Measurements from ENCODE around the gene TMEM255B.

Gene TMEM255B

GRCh38 chr13:113766035-113766800 lies 7.2 kb downstream of the TMEM255B start:
- no peak for DNase-seq (ENCODE audit: low read depth in 1 of 2, low spot score in 1 of 2)

DNA sequence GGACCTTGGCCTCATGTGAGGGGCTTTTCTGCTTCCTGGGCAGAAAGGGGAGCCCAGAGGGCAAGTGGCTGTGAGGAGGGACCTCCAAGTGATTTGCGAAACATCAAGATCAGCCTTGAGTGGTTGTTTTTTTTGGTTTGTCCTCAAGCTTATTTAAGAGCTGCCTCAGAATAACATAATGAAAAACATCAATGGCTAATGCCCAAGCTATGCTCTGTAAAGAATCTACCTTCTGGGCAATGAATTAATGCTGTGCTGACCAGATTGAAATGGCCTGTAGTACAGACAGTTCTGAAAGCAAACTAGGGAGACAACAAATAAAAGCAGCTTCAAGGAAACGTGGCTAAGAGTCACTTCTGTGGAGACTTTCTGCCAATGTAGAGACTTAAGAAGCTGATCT lies 8.3 kb downstream of the TMEM255B start:
- DNase-seq (ENCODE audit: low read depth in 1 of 2, low spot score in 1 of 2) = no peak

- DNase-seq (ENCODE audit: low read depth in 1 of 2, low spot score in 1 of 2) = no peak
Observed at GRCh38 chr13:113768018-113768905, 9.2 kb downstream of the TMEM255B start.

DNA sequence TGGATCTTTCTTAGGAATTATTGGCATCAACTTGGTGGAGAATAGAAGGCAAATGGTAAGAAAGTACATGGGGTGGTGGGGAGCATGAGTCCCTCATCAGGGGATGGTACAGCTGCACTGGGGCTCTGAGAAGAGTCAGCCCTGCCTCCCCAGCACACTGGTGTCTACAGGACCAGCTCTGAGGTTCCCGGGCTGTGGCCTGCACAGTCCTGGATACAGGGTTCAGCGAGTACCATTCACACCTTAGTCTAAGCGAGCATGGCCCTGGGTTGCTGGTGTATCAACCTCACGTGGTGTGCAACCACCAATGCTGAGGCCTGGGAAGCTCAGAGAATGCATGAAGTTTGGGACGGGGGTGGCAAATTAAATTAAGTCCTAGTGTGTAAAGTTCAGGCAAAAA lies 10.1 kb downstream of the TMEM255B start:
- no peak for DNase-seq (ENCODE audit: low read depth in 1 of 2, low spot score in 1 of 2)

GRCh38 chr13:113769881-113770280 lies 10.9 kb downstream of the TMEM255B start:
- DNase-seq (ENCODE audit: low read depth in 1 of 2, low spot score in 1 of 2) = no peak

DNA sequence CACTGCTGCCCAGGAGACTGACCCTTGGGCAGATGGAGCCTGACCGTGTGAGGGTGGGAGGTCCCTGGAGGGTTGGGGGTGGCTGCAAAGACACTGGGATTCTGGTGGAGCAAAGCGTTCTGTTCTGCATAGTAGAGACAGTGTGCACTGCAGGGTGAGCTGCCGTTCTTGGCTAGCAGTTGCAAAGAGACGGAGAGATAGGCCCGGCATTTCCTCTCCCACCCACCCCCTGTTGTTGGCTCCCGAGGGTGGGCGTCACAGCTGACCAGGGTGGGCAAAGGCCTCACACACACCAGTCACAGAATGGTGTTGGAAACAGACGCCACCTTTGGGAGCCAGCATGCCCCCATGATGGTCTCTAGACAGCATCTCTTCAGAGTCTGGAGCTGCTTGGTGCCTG lies 11.4 kb downstream of the TMEM255B start:
- no peak for DNase-seq (ENCODE audit: low read depth in 1 of 2, low spot score in 1 of 2)

DNA sequence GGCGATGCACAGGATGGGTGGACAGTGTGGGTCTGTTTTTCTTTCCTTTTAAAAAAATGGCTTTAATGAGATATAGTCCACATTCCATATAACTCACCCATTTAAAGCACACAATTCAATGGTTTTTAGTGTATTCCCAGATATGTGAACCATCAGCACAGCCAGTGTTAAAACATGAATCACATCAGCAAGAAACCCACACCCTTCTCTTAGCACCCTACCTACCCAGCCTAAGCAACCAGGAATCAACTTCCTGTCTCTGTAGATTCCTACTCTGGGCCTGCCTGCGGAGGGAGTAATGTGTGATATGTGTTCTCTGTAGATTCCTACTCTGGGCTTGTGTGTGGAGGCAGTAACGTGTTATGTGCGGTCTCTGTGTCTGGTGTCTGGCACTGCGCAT lies 11.9 kb downstream of the TMEM255B start:
- no peak for DNase-seq (ENCODE audit: low read depth in 1 of 2, low spot score in 1 of 2)

DNA sequence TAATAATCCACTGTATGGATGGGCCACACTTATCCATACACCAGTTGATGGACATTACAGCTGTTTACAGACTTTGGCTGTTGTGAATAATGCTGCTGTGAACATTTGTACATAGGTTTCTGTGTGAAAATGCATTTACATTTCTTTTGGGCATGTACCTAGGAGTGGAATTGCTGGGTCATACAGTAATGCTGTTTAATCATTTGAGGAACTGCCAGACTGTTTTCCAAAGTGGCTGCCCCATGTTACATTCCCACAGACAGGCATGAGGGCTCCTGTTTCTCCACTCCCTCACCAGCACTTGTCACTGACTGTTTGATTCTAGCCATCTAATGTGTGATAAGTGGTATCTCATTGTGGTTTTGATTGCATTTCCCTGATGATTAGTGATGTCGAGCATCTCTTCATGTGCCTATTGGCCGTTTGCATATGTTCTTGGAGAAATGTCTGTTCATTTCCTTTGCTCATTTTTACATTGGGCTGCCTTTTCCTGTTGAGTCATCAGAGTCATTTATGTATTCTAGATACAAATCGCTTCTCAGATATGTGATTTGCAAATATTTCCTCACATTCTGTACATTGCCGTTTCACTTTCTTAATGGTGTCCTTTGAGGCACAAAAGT lies 12.8 kb downstream of the TMEM255B start:
- DNase-seq (ENCODE audit: low read depth in 1 of 2, low spot score in 1 of 2) = no peak

- no peak for DNase-seq (ENCODE audit: low read depth in 1 of 2, low spot score in 1 of 2)
Observed at GRCh38 chr13:113774177-113775107, 15.4 kb downstream of the TMEM255B start.

GRCh38 chr13:113775451-113776145 lies 16.6 kb downstream of the TMEM255B start:
- no peak for DNase-seq (ENCODE audit: low read depth in 1 of 2, low spot score in 1 of 2)

DNA sequence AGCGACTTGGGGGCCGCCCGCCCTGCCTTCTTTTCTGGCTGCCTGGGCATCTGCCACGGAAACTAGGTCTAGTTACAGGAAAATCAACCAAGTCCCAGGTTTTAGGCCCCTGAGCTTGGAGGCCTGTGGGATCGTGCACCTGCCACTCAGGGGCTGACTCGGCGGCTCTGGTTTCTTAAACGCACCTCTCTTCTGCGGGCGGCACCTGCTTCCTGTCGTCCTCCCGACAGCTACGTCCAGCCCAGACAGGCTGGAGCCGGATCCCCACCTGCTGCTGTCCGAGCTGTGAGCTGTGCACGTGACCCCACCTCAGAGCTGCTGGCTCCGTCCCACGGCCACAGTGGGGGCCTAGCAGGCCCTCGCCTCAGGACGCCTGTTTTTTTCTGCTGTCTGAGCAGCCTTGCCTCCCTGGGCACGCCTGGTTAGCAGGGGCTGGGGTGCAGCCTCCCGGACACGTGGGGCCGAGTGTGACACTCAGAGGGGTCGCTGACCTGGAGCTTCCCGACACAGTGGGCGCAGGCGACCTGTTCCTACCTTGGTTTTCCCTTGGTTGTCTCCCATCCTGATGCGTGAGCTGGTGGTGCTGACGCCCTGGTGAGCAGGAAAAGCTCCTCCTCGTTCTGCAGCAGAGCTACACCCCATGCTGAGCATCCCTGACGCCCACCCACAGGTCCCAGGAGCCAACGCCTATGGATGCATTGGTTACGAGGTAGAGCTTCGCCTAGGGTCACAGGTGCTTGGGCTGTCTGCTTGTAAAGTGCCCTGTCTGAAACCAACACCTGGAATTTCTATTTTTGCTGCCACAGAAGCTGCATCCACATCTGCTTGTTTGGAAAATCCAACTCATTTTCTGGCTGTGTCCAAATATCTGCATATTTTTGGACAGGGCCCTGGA lies 17.5 kb downstream of the TMEM255B start:
- DNase-seq (ENCODE audit: low read depth in 1 of 2, low spot score in 1 of 2) = no peak

- DNase-seq (ENCODE audit: low read depth in 1 of 2, low spot score in 1 of 2) = no peak
Observed at GRCh38 chr13:113777311-113778260, 18.6 kb downstream of the TMEM255B start.

- no peak for DNase-seq (ENCODE audit: low read depth in 1 of 2, low spot score in 1 of 2)
Observed at GRCh38 chr13:113781571-113781970, 22.5 kb downstream of the TMEM255B start.

- DNase-seq (ENCODE audit: low read depth in 1 of 2, low spot score in 1 of 2) = no peak
Observed at GRCh38 chr13:113782472-113782871, 23.4 kb downstream of the TMEM255B start.

DNA sequence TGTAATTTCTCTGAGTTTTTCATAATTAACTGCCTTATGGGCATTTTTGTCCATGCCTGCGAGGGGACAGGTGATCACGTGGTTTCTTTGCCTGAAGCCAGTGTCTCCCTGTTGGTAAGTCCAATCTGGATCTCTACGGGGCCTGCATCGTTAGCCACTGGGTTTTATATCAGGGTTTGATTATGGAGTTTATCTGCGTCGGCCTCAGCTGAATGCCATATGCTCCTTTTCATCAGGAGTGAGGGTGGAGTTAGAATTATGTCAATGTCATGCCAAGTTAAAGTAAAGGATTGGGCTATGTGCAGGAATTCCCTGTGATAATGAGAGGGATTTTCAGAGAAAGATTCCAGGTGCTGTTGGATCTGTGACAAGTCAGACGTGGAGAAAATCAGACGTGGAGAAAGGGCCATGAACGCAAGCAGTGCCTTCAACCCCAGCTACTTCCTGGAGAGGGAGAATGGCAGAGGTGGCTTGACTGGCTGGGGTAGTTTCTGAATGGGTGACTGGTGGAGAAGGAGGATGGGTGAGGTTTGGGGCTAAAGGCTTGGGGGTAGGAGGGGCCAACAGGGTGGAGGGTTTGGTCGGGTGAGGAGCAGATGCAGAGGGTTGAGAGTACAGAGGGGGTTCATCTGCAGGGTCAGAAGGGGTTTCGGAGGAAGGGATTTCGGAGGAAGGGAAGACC lies 24.3 kb downstream of the TMEM255B start:
- DNase-seq (ENCODE audit: low read depth in 1 of 2, low spot score in 1 of 2) = no peak

DNA sequence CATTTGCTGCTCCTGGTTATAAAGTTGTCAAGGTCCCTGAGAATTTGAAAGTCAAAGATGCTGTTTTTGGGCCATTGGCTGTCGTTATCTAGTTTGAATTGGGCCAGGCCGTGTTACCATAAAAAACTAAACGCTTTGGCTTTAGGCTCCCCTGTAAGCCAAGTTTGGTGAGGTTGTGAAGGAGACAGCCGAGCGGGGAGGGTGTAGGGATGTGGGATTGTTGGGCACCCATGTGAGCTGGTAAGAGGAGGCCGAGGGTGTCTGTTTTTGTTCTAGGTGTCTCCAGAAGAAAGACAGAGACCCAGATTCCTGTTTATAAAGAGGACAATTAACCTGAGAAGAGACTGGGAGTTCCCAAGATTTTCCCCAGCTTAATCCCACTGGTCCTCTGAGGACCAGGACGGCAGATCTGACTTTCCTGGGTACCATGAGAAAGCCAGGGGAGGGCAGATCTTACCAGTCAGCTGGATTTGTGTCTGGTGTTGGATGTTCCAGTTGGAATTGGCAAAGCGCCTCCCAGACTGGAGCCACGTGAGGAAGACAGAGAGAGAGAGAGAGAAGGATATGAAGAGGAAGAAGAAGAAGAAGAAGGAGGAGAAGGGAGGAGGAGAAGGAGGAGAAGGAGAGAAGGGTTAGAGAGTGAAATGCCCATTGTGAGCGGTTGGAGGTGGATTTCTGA lies 25.1 kb downstream of the TMEM255B start:
- DNase-seq (ENCODE audit: low read depth in 1 of 2, low spot score in 1 of 2) = no peak

DNA sequence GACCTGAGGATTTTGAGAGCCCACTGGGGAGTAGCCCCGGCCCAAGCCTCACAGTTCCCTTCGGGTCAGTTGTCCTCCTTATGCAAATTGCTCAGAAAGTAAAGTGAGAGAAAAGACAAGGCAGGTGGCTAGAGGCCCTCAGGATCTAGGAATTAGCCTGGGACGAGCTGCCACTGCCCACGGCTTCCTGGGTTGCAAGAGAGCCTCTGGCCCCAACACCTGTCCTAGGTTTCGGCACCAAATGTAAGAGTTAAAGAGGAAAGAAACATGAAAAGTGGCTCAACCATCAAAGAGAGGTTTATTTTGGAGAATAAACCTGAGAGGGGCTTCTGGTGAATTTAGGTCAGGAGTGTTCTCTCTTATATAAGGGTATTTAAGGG lies 25.6 kb downstream of the TMEM255B start:
- no peak for DNase-seq (ENCODE audit: low read depth in 1 of 2, low spot score in 1 of 2)
